SK-N-SH (cell line): ENCODE results near the gene C13orf46.

ENCODE experiments used
- ELF1 ChIP-seq: IDR thresholded peaks from 2 replicates; pipeline ENCODE4 v1.4.0; 2012
- EZH2phosphoT487 ChIP-seq: fragments of 200-600 bp; sonication (generic); IDR thresholded peaks from 2 replicates; pipeline ENCODE4 v1.6.1; 2017; ENCODE audit warnings: low read depth, mixed run types, mild to moderate bottlenecking, antibody characterized with exemption, moderate library complexity, borderline replicate concordance
- NRF1 ChIP-seq: IDR thresholded peaks from 2 replicates; pipeline ENCODE4 v1.6.1; 2012; ENCODE audit warnings: low read depth, mild to moderate bottlenecking, low read length
- POLR2AphosphoS5 ChIP-seq: IDR thresholded peaks from 2 replicates; pipeline ENCODE4 v1.6.1; 2012; ENCODE audit warnings: low read depth, low read length
- RCOR1 ChIP-seq: fragments of 150-350 bp; IDR thresholded peaks from 2 replicates; pipeline ENCODE4 v1.6.1; 2017; ENCODE audit warnings: antibody characterized with exemption, low read length
- RFX5 ChIP-seq: IDR thresholded peaks from 2 replicates; pipeline ENCODE4 v1.6.1; 2012; ENCODE audit warnings: mild to moderate bottlenecking, improper control_type of control experiment, low read length
- RXRA ChIP-seq: IDR thresholded peaks from 2 replicates; pipeline ENCODE4 v1.4.0; 2012; ENCODE audit warnings: low read depth, mild to moderate bottlenecking, borderline replicate concordance
- SMC3 ChIP-seq: IDR thresholded peaks from 2 replicates; pipeline ENCODE4 v1.6.1; 2012; ENCODE audit warnings: low read depth, low read length, improper control_type of control experiment
- TEAD4 ChIP-seq: IDR thresholded peaks from 2 replicates; pipeline ENCODE4 v1.4.0; 2012; ENCODE audit warnings: mild to moderate bottlenecking, borderline replicate concordance; ENCODE audit not compliant: insufficient read depth
- YY1 ChIP-seq: IDR thresholded peaks from 2 replicates; pipeline ENCODE4 v1.4.0; 2012; ENCODE audit warnings: low read depth, mild to moderate bottlenecking
- TF ChIP-seq, protein P1 (sequence below): fragments of 200-600 bp; sonication (generic); IDR thresholded peaks from 2 replicates; pipeline ENCODE4 v1.6.1; 2017; ENCODE audit warnings: antibody characterized with exemption, mild to moderate bottlenecking, moderate library complexity
- TF ChIP-seq, protein P2 (sequence below): IDR thresholded peaks from 2 replicates; pipeline ENCODE4 v1.6.1; 2012; ENCODE audit warnings: mild to moderate bottlenecking, low read depth, low read length, moderate library complexity
- TF ChIP-seq, protein P3 (sequence below): fragments of 150-350 bp; IDR thresholded peaks from 2 replicates; pipeline ENCODE4 v1.6.1; 2017; ENCODE audit warnings: antibody characterized with exemption, low read length, low read depth, borderline replicate concordance

DNA sequence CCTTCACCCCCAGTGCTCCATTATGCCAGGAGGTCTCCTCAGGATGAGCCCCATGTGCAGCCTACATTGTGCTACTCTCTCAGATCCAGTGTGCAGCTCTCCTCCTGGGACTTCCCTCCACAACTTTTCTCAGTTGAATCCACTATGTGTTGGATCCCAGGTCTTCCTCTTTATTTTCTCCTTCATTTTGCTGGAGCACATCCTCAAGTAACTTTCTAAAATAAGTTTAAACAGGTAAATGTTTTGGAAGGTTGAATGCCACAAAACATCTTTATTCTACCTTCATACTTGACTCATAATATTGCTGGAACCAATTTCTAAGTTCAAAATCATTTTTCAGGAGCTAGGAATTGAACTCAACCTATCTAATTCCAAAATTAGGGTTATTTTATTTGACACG lies 52.1 kb downstream of the C13orf46 start:
- no peak for TF ChIP-seq RXRA
- TF ChIP-seq, protein P1, sequence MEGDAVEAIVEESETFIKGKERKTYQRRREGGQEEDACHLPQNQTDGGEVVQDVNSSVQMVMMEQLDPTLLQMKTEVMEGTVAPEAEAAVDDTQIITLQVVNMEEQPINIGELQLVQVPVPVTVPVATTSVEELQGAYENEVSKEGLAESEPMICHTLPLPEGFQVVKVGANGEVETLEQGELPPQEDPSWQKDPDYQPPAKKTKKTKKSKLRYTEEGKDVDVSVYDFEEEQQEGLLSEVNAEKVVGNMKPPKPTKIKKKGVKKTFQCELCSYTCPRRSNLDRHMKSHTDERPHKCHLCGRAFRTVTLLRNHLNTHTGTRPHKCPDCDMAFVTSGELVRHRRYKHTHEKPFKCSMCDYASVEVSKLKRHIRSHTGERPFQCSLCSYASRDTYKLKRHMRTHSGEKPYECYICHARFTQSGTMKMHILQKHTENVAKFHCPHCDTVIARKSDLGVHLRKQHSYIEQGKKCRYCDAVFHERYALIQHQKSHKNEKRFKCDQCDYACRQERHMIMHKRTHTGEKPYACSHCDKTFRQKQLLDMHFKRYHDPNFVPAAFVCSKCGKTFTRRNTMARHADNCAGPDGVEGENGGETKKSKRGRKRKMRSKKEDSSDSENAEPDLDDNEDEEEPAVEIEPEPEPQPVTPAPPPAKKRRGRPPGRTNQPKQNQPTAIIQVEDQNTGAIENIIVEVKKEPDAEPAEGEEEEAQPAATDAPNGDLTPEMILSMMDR, result no peak
- no peak for TF ChIP-seq RFX5
- no peak for TF ChIP-seq YY1
- TF ChIP-seq, protein P2, sequence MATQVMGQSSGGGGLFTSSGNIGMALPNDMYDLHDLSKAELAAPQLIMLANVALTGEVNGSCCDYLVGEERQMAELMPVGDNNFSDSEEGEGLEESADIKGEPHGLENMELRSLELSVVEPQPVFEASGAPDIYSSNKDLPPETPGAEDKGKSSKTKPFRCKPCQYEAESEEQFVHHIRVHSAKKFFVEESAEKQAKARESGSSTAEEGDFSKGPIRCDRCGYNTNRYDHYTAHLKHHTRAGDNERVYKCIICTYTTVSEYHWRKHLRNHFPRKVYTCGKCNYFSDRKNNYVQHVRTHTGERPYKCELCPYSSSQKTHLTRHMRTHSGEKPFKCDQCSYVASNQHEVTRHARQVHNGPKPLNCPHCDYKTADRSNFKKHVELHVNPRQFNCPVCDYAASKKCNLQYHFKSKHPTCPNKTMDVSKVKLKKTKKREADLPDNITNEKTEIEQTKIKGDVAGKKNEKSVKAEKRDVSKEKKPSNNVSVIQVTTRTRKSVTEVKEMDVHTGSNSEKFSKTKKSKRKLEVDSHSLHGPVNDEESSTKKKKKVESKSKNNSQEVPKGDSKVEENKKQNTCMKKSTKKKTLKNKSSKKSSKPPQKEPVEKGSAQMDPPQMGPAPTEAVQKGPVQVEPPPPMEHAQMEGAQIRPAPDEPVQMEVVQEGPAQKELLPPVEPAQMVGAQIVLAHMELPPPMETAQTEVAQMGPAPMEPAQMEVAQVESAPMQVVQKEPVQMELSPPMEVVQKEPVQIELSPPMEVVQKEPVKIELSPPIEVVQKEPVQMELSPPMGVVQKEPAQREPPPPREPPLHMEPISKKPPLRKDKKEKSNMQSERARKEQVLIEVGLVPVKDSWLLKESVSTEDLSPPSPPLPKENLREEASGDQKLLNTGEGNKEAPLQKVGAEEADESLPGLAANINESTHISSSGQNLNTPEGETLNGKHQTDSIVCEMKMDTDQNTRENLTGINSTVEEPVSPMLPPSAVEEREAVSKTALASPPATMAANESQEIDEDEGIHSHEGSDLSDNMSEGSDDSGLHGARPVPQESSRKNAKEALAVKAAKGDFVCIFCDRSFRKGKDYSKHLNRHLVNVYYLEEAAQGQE, result no peak
- TF ChIP-seq RCOR1, result no peak
- no peak for TF ChIP-seq POLR2AphosphoS5
- no peak for TF ChIP-seq NRF1
- no peak for TF ChIP-seq TEAD4
- TF ChIP-seq, protein P3, sequence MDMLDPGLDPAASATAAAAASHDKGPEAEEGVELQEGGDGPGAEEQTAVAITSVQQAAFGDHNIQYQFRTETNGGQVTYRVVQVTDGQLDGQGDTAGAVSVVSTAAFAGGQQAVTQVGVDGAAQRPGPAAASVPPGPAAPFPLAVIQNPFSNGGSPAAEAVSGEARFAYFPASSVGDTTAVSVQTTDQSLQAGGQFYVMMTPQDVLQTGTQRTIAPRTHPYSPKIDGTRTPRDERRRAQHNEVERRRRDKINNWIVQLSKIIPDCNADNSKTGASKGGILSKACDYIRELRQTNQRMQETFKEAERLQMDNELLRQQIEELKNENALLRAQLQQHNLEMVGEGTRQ, result no peak
- TF ChIP-seq SMC3, result no peak
- no peak for TF ChIP-seq ELF1
- no peak for TF ChIP-seq EZH2phosphoT487
